NCI-H2107 (cell line): ENCODE measurements around the gene GAS6.

Experiments used
- DNase-seq: peaks from one replicate; lab custom pipeline; 2025; lab: John Stamatoyannopoulos, UW

Gene GAS6

GRCh38 chr13:113851826-113852535 lies 11.9 kb downstream of the GAS6 start:
- no peak for DNase-seq

- DNase-seq = no peak
These were observed 12.4 kb downstream of the GAS6 start for GRCh38 chr13:113851480-113851803.

- DNase-seq = no peak
These were observed 13.0 kb downstream of the GAS6 start for GRCh38 chr13:113850722-113851479.

- DNase-seq = no peak
These were observed 13.7 kb downstream of the GAS6 start for GRCh38 chr13:113849981-113850721.

GRCh38 chr13:113849546-113849945 lies 14.3 kb downstream of the GAS6 start:
- DNase-seq = no peak

GRCh38 chr13:113848431-113849260 lies 15.2 kb downstream of the GAS6 start:
- DNase-seq = no peak

- DNase-seq = no peak
These were observed 15.9 kb downstream of the GAS6 start for GRCh38 chr13:113848020-113848419.

GRCh38 chr13:113846636-113847318 lies 17.1 kb downstream of the GAS6 start:
- no peak for DNase-seq

GRCh38 chr13:113845723-113846635 lies 17.9 kb downstream of the GAS6 start:
- no peak for DNase-seq

GRCh38 chr13:113845055-113845454 lies 18.8 kb downstream of the GAS6 start:
- no peak for DNase-seq

GRCh38 chr13:113843864-113844556 lies 19.9 kb downstream of the GAS6 start:
- DNase-seq = no peak

GRCh38 chr13:113843063-113843654 lies 20.7 kb downstream of the GAS6 start:
- DNase-seq = no peak

GRCh38 chr13:113842336-113843062 lies 21.4 kb downstream of the GAS6 start:
- DNase-seq = no peak

- DNase-seq = no peak
These were observed 22.6 kb downstream of the GAS6 start for GRCh38 chr13:113841353-113841650.

- DNase-seq = no peak
These were observed 23.1 kb downstream of the GAS6 start for GRCh38 chr13:113840541-113841352.

GRCh38 chr13:113839536-113840204 lies 24.2 kb downstream of the GAS6 start:
- DNase-seq = no peak

- DNase-seq = no peak
These were observed 25.1 kb downstream of the GAS6 start for GRCh38 chr13:113838711-113839201.
